ENCODE measurements around the gene STX16.

GRCh38 chr20:58708246-58708931 is 57.3 kb downstream of the STX16 start:
- TF ChIP-seq CTCF (IDR thresholded peaks at IDR 0.05) (no peak), EP300 (IDR thresholded peaks at IDR 0.05; ENCODE audit: low read depth) (no peak), POLR2A (IDR thresholded peaks at IDR 0.05) (no peak), POLR2AphosphoS5 (IDR thresholded peaks at IDR 0.05) (no peak)
